Measurements from ENCODE around the gene ACSL1. TPM values are rescaled to one million over a fixed set of nuclear protein-coding genes. Genes with fewer than 3 reads are reported as not detected.

Gene ACSL1
- total and polyA plus RNA-seq, 9 of the 15 experiments (the other 6 are each of a cell fraction or from before 2014, with no cell fraction given) = 6.7 to 24.1 (median 15.0) TPM

GRCh38 chr4:184843984-184844554, 18.3 kb upstream of the ACSL1 start (continued):
- TF ChIP-seq GTF3C2 (IDR thresholded peaks at IDR 0.05; ENCODE audit: borderline replicate concordance, extremely low read depth, insufficient read length) (no peak), ARID3A (IDR thresholded peaks at IDR 0.05; ENCODE audit: borderline replicate concordance, low read depth, low read length) (no peak), TCF7L2 (IDR thresholded peaks at IDR 0.05; ENCODE audit: low read depth, low read length) (no peak), ZNF707 (CRISPR knock-in tag; conservative IDR thresholded peaks at IDR 0.05) (no peak), PML (IDR thresholded peaks at IDR 0.05; ENCODE audit: low read length) (peak; percentile 20; the same call in 1 of the 2 replicates), ETS2 (tag; IDR thresholded peaks at IDR 0.05; ENCODE audit: borderline replicate concordance, poor library complexity, severe bottlenecking) (no peak), BRF2 (IDR thresholded peaks at IDR 0.05; ENCODE audit: borderline replicate concordance, insufficient read depth, insufficient read length) (no peak), CREB1 (IDR thresholded peaks at IDR 0.05) (peak; percentile 77; the same call in 1 of the 2 replicates), CREB1 (CRISPR knock-in tag; IDR thresholded peaks at IDR 0.05) (peak; percentile 77; the same call in 1 of the 2 replicates), ZNF561 (CRISPR knock-in tag; conservative IDR thresholded peaks at IDR 0.05) (no peak), MIER1 (IDR thresholded peaks at IDR 0.05; ENCODE audit: low read depth) (no peak), MLLT1 (IDR thresholded peaks at IDR 0.05) (no peak), NCOA4 (IDR thresholded peaks at IDR 0.05; ENCODE audit: partially characterized antibody) (no peak)

Measured in K562 (cell line).